AG10803 (cell line): ENCODE results near the gene ATP6AP1.
A peak's percentile ranks its signal among the peaks of the same experiment; 100 is the strongest.
"Not testable (repeated sequence)": the region's sequence is repeated elsewhere in the genome, so short reads cannot be mapped to it uniquely, and the experiment has no call there.

Experiments
- DNase-seq: peaks from one replicate; pipeline ENCODE4 v3.0.0; 2010; ENCODE audit warnings: low read depth
- H3K4me3 ChIP-seq: 2 replicates; pipeline ENCODE4 v1.5.1; 2011; ENCODE audit warnings: mild to moderate bottlenecking, low read length, control low read depth
- CTCF ChIP-seq: conservative IDR thresholded peaks from 2 replicates; pipeline ENCODE4 v1.5.1; 2011; ENCODE audit warnings: mild to moderate bottlenecking, low read length, control low read depth, inconsistent platforms

ATP6AP1 gene

GRCh38 chrX:154397888-154398667 lies 30.4 kb upstream of the ATP6AP1 start, which contains the start of gene RPL10:
RPL10 (plus strand) TSS chrX:154398377; CDS start chrX:154398520, 143 bp downstream.
- DNase-seq = peak; percentile 97
- H3K4me3 ChIP-seq = peak within 1 kb of the TSS; percentile 87
- TF ChIP-seq CTCF = no peak

- peak; percentile 81 for DNase-seq
- H3K4me3 ChIP-seq = peak overlapping the region; percentile 87
- peak; percentile 73 for TF ChIP-seq CTCF
Measured at GRCh38 chrX:154398668-154399526, 29.6 kb upstream of the ATP6AP1 start.

GRCh38 chrX:154399527-154400368 lies 28.7 kb upstream of the ATP6AP1 start:
- no peak for DNase-seq
- peak overlapping the region; percentile 87 for H3K4me3 ChIP-seq
- no peak; the same call in 1 of the 2 replicates for TF ChIP-seq CTCF

GRCh38 chrX:154400369-154400817 lies 28.1 kb upstream of the ATP6AP1 start:
- not testable (repeated sequence) for DNase-seq
- peak overlapping the region; percentile 87 for H3K4me3 ChIP-seq

GRCh38 chrX:154401045-154401799 lies 27.3 kb upstream of the ATP6AP1 start:
- peak; percentile 29 for DNase-seq
- no peak overlapping the region for H3K4me3 ChIP-seq

More at GRCh38 chrX:154401045-154401799, 27.3 kb upstream of the ATP6AP1 start:
- TF ChIP-seq CTCF = no peak
